ENCODE results near the gene HADHA.

Gene HADHA

DNA sequence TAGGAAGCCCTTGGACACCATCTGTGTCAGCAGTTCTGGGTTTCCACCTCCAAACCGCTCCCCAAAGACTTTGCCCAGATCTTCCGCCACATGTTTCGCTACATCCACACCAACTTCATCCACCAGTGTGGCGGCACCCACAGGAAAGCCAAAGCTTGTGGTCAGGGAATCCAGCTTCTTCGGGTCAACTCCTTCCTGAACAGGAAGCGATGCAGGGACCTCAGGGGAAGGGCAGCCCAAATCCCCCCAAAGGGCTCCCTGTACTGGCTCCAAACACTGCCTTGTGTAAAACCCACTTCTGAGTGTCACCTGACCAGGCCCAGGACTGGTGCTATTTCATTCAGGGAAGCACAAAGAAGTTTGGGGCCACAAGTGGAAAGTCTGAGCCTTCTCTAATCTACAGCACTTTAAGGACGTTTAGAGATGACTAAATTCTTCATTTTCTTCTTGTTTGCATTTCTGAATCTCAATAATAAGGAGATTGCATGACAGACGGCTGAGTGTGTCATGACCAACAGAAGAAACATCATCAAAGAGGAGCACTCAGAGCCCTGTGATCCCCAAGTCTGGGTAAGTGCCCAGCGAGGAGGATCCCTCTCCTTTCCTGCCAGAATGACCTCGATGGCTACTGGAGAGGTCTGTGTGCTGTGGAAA is 50.7 kb downstream of the HADHA start:
- no peak for DNase-seq (ENCODE audit: low read depth in 2 of 2)

DNA sequence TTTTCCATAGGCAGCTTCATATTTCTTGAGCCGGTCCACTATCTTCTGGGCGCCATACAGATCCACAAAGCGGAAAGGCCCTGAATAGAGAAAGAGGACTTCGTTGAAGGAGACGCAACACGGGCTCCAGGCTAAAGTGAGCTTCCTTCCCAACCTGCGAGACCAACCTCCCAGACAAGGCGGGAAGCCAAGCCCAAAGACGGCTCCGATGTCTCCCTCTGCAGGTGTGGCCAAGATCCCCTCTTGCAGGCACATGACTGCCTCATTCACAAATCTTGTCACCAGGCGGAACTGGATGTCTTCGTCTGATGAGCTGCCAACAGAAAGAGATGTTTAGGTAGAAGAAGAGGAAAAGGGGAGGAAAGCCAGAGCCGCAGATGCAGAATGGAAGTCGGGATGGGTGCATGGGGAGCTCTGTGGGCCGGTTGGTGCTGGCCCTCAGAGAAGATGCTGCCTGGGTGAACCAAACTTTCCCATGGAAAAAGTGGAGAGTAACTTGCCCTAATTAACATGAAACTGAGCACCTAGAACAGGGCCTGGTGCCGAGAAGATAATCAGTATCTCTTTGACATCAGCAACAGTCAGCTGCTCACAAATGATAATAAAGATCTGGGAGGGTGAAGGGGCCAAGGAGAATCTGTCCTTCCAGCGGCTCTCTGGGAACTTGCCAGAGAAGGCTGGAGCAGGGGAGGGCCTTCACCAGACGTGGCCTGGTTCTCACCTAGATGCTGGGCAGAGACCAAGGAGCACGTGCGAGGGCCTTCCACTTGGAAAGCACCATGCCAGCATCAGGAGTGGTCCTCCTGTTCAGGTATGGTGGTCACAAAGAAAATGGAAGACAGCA is 52.9 kb downstream of the HADHA start:
- DNase-seq (ENCODE audit: low read depth in 2 of 2), result no peak

DNA sequence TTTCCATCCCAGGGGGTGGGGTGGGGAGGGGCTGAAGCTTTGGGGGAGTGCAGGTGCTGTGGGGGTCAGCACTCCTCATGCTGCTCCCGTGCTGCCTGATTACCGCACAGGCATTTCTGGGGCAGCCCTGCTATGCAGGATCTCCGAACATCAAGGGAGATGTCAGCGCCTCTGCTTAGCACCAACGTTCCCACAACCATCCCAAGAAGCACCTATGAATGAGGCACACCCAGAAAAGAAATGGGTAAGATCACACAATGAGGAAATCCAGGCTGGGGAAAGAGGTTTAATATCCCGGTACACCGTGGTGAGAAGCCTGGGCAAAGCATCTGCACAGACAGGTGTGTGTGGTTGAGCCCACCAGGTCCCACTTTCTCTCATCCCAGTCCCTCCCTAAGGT is 54.1 kb downstream of the HADHA start:
- no peak for DNase-seq (ENCODE audit: low read depth in 2 of 2)

DNA sequence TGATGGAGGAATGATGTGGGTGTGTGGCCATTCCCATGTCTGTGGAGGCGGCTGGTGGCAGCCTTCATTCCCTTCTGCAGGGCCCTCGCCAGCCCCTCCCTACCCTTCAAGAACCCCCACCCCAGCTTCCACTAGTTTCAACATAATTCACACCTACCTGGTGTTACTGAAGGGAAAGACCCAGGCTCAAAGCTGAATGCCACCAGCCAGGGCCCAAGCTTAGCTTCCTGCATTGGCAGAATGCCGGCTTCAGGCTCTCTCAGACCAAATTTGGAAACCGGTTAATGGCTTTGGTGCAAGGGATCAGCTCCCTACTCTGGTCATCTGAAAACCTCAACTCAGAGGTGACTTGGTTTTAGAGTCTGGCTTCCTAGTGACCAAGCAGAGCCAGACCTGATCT is 54.7 kb downstream of the HADHA start:
- no peak for DNase-seq (ENCODE audit: low read depth in 2 of 2)

DNA sequence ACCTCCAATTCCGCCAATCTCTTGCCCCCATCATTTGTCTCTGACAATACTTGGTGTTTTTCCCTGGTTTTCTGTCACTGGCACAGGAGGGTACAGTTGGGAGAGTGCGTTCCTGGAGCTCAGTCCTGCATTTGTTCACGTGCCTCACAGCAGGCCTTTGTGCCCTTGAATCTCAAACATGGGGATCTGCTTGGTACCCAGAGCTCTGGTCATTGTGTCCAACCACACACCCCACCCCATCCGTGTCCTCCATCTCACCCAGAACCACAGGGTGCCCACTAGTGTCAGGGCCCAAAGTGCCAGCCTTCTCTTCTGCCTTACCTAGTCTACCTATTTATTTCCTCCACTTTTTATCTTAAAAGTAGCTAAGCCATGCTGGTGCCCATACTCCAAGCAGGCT is 55.3 kb downstream of the HADHA start:
- no peak for DNase-seq (ENCODE audit: low read depth in 2 of 2)

DNA sequence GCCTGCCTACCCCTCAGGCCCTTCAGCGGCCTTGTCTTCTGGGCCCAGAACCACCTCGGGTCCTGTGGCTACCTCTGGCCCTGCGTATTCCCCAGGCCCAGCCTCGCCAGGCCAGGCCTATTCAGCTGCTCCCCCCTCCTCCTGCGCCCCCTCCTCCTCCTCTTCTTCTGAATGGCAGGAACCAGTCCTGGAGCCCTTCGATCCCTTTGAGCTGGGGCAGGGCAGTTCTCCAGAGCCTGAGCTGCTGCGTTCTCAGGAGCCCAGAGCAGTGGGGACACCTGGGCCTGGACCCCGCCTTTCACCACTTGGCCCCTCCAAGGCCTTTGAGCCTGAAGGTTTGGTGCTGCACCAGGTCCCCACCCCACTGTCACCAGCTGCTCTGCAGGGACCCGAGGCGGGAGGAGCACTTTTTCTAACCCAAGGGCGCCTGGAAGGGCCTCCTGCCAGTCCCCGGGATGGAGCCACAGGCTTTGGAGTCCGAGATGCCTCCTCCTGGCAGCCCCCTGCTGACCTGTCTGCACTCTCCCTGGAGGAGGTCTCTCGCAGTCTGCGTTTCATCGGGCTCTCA is 56.8 kb downstream of the HADHA start:
- DNase-seq (ENCODE audit: low read depth in 2 of 2), result no peak

DNA sequence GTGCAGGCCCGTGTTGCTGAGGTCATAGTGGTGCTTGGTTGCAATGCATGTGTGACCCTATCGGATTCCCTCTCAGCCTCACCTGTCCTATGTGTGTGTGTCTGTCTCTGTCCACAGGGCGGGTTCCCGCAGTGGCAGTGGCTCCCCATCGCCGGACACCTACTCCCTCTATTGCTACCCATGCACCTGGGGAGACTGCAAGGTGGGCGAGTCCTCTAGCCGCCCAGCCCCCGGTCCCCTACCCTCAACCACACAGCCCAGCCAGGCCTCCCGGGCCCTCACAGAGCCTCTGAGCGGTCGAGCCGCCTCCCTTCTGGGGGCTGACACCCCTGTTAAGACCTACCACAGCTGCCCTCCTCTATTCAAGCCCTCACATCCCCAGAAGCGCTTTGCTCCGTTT is 57.3 kb downstream of the HADHA start:
- no peak for DNase-seq (ENCODE audit: low read depth in 2 of 2)

DNA sequence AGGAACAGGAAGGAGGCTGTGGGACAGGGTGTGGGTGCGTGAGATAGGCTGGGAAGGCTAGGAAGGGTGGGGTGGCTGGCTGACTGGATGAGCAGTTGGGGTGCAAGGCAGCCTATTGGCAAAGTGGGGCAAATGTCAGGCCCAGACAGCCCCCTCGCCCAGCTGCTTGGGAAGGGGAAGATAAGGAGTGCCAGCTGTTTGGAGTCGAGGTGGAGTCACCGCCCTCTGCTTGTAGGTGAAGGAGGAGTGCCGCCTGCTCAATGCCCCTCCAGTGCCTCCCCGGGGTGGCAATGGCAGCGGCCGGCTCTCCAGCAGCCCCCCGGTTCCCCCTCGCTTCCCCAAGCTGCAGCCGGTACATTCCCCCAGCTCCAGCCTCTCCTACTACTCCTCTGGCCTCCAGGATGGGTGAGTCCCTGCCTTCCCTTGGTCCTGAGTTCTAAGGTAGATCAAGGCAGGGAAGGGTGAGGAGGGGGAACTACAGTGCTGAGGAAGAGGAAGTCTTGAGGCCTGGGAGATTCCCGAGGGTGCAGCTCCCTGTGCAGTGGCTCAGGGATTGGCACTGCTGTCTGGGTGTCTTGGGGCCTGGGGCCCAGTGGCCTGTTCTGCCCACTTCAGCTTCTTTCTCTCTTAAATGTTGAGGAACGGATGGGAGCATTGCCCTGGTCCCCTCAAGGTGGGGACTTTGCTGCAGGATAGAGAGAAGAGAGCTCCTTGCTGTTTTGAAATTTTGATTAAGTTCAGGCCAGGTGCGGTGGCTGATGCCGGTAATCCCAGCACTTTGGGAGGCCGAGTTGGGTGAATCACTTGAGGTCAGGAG is 58.3 kb downstream of the HADHA start:
- no peak for DNase-seq (ENCODE audit: low read depth in 2 of 2)

DNA sequence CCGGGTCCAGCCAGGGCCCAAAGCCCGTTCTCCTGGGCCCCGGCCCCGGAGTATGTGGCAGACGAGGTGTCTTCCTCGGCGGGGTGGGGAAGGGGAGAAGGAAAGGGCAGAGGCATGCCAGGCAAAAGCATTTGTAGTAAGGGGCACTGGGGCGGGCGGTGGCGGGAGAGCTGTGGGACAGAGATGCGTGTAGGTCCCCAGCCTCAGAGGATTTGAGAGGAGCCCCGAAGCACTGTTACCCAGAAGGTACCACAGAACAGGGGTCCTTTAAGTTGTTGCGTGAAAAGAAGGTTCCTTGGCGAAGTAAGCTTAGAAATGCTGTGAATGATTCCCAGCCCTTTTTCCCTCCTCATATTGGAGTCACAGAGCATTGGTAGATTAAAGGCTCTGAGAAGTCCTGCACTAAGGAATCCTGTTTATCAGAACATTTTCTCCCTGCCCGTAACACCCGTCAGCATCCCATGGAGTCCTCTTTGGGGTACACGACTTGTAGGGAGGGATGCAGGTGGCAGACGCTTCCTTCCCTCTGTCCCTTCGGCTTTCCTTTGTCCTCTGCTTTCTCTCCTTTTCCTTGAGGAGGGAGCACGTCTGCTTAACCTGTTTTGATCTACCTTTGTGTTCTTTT is 59.0 kb downstream of the HADHA start:
- no peak for DNase-seq (ENCODE audit: low read depth in 2 of 2)

DNA sequence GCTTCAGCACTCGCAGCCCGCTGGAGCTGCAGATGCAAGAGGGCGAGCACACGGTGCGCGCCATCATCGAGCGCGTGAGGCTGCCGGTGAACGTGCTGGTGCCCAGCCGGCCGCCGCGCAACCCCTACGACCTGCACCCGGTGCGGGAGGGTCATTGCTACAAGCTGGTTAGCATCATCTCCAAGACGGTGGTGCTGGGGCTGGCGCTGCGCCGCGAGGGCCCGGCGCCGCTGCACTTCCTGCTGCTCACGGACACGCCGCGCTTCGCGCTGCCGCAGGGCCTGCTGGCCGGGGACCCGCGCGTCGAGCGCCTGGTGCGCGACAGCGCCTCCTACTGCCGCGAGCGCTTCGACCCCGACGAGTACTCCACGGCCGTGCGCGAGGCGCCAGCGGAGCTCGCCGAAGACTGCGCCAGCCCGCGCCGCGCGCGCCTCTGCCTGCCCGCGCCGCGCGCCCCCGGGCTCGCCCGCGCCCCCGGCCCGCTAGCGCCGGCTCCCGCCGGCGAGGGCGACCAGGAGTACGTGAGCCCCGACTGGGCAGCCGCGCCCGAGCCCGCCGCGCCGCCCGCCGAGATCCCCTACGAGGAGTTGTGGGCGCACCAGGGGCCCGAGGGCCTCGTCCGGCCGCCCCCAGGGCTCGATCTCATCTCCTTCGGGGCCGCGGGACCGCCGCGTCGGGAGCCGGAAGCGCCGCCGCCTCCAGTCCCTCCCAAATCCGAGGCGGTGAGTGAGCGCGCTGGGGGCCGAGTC is 59.7 kb downstream of the HADHA start:
- peak; percentile 69 to 81 for DNase-seq (ENCODE audit: low read depth in 2 of 2)

DNA sequence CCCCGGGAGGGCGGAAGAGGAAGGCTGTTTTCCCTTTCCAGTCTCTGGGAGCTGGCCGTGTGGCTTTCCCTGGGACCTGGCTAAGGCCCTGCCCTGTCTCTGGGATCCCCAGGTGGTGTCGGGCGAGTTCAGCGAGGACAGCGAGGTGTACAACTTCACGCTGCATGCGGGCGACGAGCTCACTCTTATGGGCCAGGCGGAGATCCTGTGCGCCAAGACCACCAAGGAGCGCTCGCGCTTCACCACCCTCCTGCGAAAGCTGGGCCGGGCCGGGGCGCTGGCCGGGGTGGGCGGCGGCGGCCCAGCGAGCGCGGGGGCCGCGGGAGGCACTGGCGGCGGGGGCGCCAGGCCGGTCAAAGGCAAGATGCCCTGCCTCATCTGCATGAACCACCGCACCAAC is 60.3 kb downstream of the HADHA start:
- DNase-seq (ENCODE audit: low read depth in 2 of 2), result no peak

DNA sequence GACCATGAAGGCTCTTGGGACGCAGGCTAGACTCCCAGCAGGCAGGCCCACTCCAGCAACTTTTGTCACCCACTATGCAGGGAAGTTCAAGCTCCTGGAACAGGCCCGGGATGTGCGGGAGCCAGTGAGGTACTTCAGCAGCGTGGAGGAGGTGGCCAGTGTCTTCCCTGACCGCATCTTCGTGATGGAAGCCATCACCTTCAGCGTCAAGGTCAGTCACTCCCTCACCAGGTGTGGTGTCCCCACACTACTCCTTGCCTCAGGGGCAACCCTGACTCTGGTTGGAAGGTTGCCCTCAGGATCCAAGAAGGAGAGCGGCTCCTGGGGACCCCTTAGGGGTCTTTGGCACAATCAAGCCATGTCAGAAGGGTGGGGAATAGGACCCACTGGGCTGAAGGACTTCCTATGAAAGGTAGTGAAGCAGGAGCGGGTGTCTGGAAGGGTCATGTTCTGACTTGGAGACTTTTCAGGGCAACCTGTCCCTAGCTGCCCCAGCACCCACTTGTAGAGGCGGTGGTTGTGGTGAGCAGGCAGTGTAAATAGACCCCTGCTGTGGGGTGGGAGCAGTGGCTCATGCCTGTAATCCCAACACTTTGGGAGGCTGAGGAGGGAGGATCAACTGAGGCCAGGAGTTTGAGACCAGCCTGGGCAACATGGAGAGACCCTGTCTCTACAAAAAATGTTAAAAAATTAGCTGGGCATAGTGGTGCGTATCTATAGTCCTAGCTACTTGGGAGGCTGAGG is 61.4 kb downstream of the HADHA start:
- DNase-seq (ENCODE audit: low read depth in 2 of 2), result no peak

DNA sequence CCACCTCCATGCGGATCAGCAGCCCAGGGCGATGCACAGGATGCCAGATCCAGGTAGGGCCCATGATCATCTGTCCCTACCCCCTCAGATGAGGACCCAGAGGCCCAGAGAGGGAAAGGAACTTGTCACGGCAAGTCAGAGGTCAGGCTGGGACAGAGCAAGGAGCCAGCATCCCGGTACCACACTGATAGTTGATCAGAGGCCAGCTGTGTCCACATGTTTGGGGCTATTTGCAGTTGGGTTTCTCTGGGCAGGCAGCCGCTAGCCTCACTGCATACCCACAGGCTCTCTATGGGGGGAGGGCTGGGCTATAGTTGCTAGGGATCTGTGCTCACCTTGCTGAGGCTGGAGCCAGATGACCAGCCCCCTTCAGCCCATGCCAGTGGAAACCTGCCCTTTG is 62.0 kb downstream of the HADHA start:
- no peak for DNase-seq (ENCODE audit: low read depth in 2 of 2)

DNA sequence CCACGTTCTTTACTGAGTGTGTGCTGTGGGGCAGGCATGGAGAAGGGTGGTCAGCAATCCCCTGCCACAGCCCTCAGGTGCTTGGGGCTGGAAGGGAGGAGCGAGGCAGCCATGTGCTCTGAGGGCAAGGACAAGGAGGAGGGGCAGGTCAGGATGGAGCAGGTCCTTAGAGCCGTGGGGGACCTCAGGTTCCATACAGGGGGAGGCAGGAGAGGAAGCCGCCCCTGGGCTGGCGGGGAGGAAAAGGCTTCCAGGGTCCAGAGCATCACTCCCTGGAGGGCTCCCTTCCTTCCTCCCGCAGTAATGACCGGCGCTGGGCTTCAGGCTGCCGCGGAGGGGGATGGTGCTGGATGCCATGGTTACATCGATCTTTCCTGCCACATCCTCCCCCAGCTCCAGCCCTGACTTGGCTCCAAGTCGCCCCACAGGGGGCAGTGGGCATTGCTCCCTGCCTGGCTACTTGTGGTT is 65.0 kb downstream of the HADHA start:
- DNase-seq (ENCODE audit: low read depth in 2 of 2), result no peak

DNA sequence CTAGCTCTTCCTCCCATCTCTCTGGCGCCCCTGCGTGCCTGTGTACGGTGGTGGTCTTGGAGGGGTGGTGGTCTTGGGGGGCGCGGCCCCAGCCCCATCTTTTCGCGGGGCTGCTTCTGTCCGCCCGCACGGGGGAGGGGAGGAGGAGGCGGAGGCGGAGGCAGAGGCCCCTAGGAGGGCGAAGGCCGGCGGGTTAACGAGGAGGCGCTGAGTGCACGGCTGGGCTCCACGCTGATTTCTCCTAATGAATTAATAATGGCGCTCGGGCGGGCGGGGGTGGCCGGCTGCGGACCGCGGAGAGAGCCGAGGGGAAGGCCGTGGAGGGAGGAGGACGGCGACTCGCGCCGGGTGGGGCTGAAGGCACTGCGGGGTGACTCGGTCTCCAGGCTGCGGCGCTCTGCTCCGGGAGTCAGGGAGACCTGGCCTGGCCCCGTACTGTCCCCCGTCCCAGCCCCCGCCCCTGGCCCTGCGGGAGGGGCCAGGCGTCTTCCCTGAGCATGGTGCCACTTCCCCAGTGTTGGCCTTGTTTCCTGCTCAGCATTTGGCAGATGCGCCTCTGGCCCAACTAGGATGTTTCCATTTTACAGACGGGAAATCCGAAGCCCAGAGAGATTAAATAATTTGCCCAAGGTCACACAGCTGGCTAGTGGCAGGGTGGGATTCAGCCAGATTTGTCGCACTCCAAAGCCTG is 65.5 kb downstream of the HADHA start:
- DNase-seq (ENCODE audit: low read depth in 2 of 2), result no peak

DNA sequence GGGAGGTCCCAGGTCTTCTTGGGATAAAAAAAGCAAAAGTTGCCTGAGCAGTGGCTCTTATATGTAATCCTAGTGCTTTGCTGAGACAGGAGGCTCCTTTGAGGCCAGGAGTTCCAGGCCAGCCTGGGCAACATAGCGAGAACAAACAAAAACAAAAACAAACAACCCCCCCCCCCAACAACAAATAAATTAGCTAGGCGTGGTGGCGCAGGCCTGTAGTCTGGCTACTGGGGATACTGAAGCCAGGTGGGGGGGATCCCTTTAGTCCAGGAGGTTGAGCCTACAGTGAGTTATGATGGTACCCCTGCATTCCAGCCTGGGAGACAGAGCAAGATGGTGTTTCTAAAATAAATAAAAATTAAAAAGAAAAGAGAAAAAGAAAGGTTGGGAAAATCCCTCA is 66.2 kb downstream of the HADHA start:
- no peak for DNase-seq (ENCODE audit: low read depth in 2 of 2)

DNA sequence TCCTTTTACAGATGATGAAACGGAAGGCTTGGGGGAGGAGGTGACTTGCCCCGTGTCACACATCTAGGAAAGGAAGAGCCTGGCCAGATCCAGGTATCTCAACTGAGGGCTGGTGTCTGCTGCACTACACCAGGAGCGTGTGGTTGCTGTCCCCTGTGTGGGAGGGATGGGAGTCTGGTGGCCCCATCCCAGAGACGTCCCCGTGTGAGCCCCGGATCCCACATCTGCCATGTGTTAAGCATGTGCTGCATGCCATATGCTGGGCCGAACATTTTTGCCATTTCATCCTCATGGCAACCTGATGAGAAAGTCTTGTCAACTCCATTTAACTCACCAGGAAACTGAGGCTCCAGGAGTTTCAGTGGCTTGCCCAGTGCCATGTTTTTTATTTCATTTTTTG is 67.3 kb downstream of the HADHA start:
- no peak for DNase-seq (ENCODE audit: low read depth in 2 of 2)

DNA sequence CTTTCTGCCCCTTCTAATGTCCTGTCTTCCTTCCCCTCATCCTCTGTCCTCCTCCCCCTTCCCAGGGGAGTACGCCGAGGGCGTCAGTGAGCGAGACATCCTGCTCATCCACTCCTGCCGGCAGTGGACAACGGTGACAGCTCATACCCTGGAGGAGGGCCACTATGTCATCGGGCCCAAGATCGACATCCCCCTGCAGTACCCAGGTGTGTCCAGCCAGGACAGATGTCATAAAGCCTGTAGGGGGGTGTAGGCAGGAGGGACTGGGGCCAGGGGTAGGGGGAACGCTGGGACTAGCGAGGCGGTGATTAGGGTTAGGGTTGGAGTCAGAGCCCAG is 68.2 kb downstream of the HADHA start:
- no peak for DNase-seq (ENCODE audit: low read depth in 2 of 2)

DNA sequence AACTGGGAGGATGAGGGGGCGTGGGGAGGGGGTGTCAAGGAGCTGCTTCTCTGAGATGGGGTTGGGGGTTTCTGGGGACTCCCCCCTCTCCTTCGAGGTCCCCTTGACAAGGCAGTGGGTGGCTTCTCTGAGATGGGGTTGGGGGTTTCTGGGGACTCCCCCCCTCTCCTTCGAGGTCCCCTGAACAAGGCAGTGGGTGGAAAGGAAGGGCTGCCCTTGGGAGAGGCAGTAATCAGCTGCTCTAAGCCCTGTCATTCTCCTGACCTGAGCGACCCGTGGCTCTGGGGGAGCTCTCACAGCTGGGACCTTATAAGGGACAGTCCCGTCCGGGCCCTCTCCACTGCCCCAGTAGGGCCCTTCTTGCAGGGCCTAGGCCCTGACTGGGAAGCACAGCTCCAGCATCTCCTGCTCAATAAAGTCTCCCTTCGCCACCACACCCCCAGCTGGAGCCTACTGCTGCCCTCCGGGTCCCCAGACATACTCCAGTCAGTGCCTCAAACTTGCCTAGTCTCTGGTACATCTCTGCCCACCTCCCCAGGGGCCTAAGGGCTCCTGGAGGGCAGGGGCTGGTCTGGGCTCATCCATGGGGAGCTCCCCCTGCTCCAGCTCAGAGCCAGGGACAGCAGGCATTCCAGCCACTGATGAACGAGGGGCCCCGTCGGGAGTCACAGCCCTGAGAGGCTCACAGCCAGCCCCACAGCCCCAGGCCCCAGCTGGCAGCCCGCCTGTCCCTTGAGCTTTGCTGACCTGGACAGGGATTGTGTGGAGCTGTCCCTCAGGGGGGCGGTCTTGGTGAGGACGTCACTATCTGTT is 68.8 kb downstream of the HADHA start:
- DNase-seq (ENCODE audit: low read depth in 2 of 2), result no peak
